Lower leg skin (tissue), 3 donors: ENCODE measurements around the gene PWWP2A.

ENCODE experiments used
- POLR2A ChIP-seq, 2 donors: fragments of 450-650 bp; IDR thresholded peaks; one replicate each; pipeline ENCODE4 v1.6.1; 2016 to 2017; ENCODE audit warnings: antibody characterized with exemption in 2 of 2, mild to moderate bottlenecking in 1 of 2, moderate library complexity in 1 of 2
- TF ChIP-seq, protein P1 (sequence below), 3 donors: fragments of 450-650 bp; IDR thresholded peaks; one replicate each; pipeline ENCODE4 v1.5.1; 2016; ENCODE audit warnings: antibody characterized with exemption in 3 of 3, mild to moderate bottlenecking in 3 of 3, moderate library complexity in 2 of 3

- TF ChIP-seq, protein P1, sequence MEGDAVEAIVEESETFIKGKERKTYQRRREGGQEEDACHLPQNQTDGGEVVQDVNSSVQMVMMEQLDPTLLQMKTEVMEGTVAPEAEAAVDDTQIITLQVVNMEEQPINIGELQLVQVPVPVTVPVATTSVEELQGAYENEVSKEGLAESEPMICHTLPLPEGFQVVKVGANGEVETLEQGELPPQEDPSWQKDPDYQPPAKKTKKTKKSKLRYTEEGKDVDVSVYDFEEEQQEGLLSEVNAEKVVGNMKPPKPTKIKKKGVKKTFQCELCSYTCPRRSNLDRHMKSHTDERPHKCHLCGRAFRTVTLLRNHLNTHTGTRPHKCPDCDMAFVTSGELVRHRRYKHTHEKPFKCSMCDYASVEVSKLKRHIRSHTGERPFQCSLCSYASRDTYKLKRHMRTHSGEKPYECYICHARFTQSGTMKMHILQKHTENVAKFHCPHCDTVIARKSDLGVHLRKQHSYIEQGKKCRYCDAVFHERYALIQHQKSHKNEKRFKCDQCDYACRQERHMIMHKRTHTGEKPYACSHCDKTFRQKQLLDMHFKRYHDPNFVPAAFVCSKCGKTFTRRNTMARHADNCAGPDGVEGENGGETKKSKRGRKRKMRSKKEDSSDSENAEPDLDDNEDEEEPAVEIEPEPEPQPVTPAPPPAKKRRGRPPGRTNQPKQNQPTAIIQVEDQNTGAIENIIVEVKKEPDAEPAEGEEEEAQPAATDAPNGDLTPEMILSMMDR (IDR thresholded peaks at IDR 0.05), result no peak
- TF ChIP-seq POLR2A (IDR thresholded peaks at IDR 0.05), result no peak
Measured at GRCh38 chr5:160150381-160150780, 31.1 kb upstream of the PWWP2A start.
